Subcutaneous adipose tissue (tissue), 4 donors: Measurements from ENCODE around the gene AGBL1. TPM values are rescaled to one million over a fixed set of nuclear protein-coding genes. Genes with fewer than 3 reads are reported as not detected.

ENCODE experiments used
- CTCF ChIP-seq: fragments of 450-650 bp; IDR thresholded peaks from one replicate; pipeline ENCODE4 v1.5.1; 2016; ENCODE audit warnings: low read depth, mild to moderate bottlenecking, control low read depth, antibody characterized with exemption, moderate library complexity
- total RNA-seq, 4 donors: library from RNA; depleted of rRNA; stranded (reverse); fragments of >200 nt; gene quantifications; one replicate each; pipeline ENCODE4 v1.1.0, GENCODE V29; 2016

Gene AGBL1
- total RNA-seq, 4 donors from 2014 or later: not detected

DNA sequence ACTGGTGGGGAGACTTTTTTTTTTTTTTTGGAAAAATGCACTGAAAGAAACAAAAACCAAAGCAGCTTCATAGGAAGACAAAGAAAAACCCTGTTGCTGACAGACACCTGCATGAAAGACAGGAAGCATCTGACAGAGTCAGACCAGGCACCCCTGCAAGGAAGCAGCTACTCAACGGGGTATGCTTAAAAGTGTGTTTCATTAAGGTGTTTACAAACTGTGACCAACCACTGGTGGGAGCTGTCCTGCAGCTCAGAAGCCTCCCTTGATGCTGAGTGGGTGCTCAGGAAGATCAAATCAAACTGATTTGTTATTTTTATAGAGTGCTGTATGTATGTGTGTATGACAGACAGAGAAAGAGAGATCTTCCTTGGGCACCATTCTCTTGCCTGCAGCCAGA is 34.7 kb upstream of the AGBL1 start:
- TF ChIP-seq CTCF: no peak

GRCh38 chr15:86054338-86054737 is 25.3 kb upstream of the AGBL1 start:
- no peak for TF ChIP-seq CTCF

DNA sequence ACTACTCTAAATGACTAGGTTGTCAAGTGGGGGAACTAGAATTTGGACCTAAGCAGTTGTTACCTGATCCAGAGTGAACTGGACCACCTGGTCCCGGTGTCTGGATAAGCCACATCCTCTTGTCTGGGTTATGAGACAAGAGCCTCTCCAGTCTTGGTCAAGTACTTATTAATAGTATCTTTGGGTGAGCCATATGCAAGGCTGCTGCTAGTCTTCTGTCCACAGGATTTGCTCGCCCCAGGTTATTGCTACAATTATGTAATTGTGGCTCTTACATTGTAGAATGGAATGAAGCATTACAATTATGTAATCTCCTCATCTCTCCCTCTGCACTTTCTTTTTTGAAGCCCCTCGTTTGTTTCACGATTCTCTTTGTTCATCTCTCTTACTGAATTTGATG is 24.0 kb upstream of the AGBL1 start:
- TF ChIP-seq CTCF: no peak

- no peak for TF ChIP-seq CTCF
Measured at GRCh38 chr15:86059851-86060250, 19.8 kb upstream of the AGBL1 start.

- no peak for TF ChIP-seq CTCF
Measured at GRCh38 chr15:86060674-86061073, 19.0 kb upstream of the AGBL1 start.

DNA sequence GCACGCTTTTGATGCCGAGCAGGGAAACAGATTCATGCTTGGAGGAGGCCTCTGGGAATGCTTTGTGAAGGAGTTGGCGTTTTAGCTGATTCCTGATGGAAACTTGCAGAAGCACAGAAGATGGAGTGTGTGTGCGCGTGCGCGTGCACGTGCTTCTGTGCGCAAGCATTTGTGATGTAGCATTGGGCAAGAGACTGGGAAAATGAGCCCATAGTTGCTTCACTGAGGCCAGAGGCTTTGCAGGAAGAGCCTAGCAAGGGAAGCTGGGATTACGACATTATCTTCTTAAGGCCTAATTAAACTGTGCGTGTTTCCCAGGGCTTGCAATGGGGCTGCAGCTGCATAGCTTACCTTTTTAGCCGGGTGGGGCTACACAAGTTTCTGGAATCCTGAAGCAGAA is 18.1 kb upstream of the AGBL1 start:
- no peak for TF ChIP-seq CTCF

GRCh38 chr15:86062646-86063243 is 16.9 kb upstream of the AGBL1 start:
- TF ChIP-seq CTCF: no peak
